WTC11 (cell line): ENCODE measurements around the gene HAUS6.

Experiments used
- ATF3 ChIP-seq: sonication (generic); formaldehyde crosslinking; conservative IDR thresholded peaks from 2 replicates; pipeline ENCODE4 v1.8.1; 2022; ENCODE audit warnings: mild to moderate bottlenecking, missing genetic modification reagents
- CTCF ChIP-seq: fragments of 200-600 bp; IDR thresholded peaks from 2 replicates; pipeline ENCODE4 v1.8.0; 2022; ENCODE audit warnings: antibody characterized with exemption
- ETV6 ChIP-seq: sonication (generic); formaldehyde crosslinking; IDR thresholded peaks from 2 replicates; pipeline ENCODE4 v1.8.1; 2022; ENCODE audit warnings: mild to moderate bottlenecking, missing genetic modification reagents
- JUN ChIP-seq: sonication (generic); formaldehyde crosslinking; IDR thresholded peaks from 2 replicates; pipeline ENCODE4 v1.8.0; 2023; ENCODE audit warnings: mild to moderate bottlenecking, missing genetic modification reagents
- MAX ChIP-seq: sonication (generic); formaldehyde crosslinking; IDR thresholded peaks from 2 replicates; pipeline ENCODE4 v1.8.0; 2022; ENCODE audit warnings: mild to moderate bottlenecking, missing genetic modification reagents
- OVOL2 ChIP-seq: fragments of 250-450 bp; sonication (Bioruptor Pico); IDR thresholded peaks from 2 replicates; pipeline ENCODE4 v1.9.0; 2021; ENCODE audit warnings: mild to moderate bottlenecking, borderline replicate concordance
- SP1 ChIP-seq: sonication (generic); formaldehyde crosslinking; conservative IDR thresholded peaks from 2 replicates; pipeline ENCODE4 v1.8.1; 2022; ENCODE audit warnings: missing genetic modification reagents
- ZBTB43 ChIP-seq: sonication (generic); formaldehyde crosslinking; IDR thresholded peaks from 2 replicates; pipeline ENCODE4 v1.8.1; 2023; ENCODE audit warnings: mild to moderate bottlenecking, missing genetic modification reagents
- TF ChIP-seq, protein P1 (sequence below): sonication (generic); formaldehyde crosslinking; IDR thresholded peaks from 2 replicates; pipeline ENCODE4 v1.8.1; 2022; ENCODE audit warnings: missing genetic modification reagents, borderline replicate concordance

DNA sequence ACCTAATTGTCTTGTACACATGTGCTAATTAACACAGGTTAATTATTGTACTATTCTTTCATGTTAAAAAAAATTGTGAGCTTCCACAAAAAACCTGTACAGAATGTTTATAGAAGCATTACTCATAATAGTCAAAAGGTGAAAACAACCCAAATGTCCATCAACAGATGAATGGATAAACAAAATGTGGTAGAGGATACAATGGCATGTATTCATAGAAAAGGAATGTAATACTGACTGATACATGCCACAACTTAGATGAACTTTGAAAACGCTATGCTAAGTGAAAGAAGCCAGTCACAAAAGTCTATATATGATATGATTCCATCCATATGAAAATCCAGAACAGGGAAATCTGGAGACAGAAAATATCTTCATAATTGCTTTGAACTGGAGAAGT lies 27.9 kb downstream of the HAUS6 start:
- no peak for TF ChIP-seq CTCF
- no peak for TF ChIP-seq ETV6 (CRISPR knock-in tag)
- TF ChIP-seq ATF3: no peak
- no peak for TF ChIP-seq OVOL2
- TF ChIP-seq ZBTB43: no peak
- TF ChIP-seq JUN (CRISPR knock-in tag): no peak
- TF ChIP-seq MAX (CRISPR knock-in tag): no peak
- TF ChIP-seq, protein P1, sequence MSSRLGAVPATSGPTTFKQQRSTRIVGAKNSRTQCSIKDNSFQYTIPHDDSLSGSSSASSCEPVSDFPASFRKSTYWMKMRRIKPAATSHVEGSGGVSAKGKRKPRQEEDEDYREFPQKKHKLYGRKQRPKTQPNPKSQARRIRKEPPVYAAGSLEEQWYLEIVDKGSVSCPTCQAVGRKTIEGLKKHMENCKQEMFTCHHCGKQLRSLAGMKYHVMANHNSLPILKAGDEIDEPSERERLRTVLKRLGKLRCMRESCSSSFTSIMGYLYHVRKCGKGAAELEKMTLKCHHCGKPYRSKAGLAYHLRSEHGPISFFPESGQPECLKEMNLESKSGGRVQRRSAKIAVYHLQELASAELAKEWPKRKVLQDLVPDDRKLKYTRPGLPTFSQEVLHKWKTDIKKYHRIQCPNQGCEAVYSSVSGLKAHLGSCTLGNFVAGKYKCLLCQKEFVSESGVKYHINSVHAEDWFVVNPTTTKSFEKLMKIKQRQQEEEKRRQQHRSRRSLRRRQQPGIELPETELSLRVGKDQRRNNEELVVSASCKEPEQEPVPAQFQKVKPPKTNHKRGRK: no peak
- no peak for TF ChIP-seq SP1 (CRISPR knock-in tag)
